DOHH2 (cell line): ENCODE measurements around the gene ASPSCR1.

Experiments
- H3F3A ChIP-seq: fragments of 200-600 bp; sonication (generic), shearing (Covaris generic); 2 replicates; pipeline ENCODE4 v1.6.0; 2016; ENCODE audit warnings: antibody characterized with exemption, mild to moderate bottlenecking; ENCODE audit not compliant: control insufficient read depth, insufficient read depth
- H3K27ac ChIP-seq: fragments of 200-600 bp; sonication (generic); 2 replicates; pipeline ENCODE4 v1.5.1; 2014; ENCODE audit warnings: low read depth, mild to moderate bottlenecking, low read length, moderate library complexity
- H3K27me3 ChIP-seq: fragments of 200-600 bp; sonication (generic); 2 replicates; pipeline ENCODE4 v1.6.1; 2014; ENCODE audit warnings: mild to moderate bottlenecking, low read length, mixed read lengths; ENCODE audit not compliant: control insufficient read depth
- H3K36me3 ChIP-seq: fragments of 200-600 bp; sonication (generic); 2 replicates; pipeline ENCODE4 v1.6.1; 2014; ENCODE audit warnings: mild to moderate bottlenecking, low read length, moderate library complexity, mixed read lengths; ENCODE audit not compliant: control insufficient read depth
- H3K4me1 ChIP-seq: fragments of 200-600 bp; sonication (generic); 2 replicates; pipeline ENCODE4 v1.6.1; 2014; ENCODE audit warnings: mild to moderate bottlenecking, low read length, mixed read lengths; ENCODE audit not compliant: control insufficient read depth
- H3K4me2 ChIP-seq: fragments of 200-600 bp; sonication (generic); 2 replicates; pipeline ENCODE4 v1.6.0; 2014; ENCODE audit warnings: mild to moderate bottlenecking, low read length, moderate library complexity
- H3K4me3 ChIP-seq: fragments of 200-600 bp; sonication (generic); 2 replicates; pipeline ENCODE4 v1.5.1; 2014; ENCODE audit warnings: mild to moderate bottlenecking, low read length, mixed read lengths
- H3K79me2 ChIP-seq: fragments of 200-600 bp; sonication (generic); 2 replicates; pipeline ENCODE4 v1.6.1; 2014; ENCODE audit warnings: mild to moderate bottlenecking, low read length, mixed read lengths; ENCODE audit not compliant: control insufficient read depth
- H3K9me2 ChIP-seq: fragments of 200-600 bp; sonication (generic); replicated peaks from 2 replicates; pipeline ENCODE4 v1.6.1; 2014; ENCODE audit warnings: mild to moderate bottlenecking, low read length, mixed read lengths; ENCODE audit not compliant: control insufficient read depth
- H3K9me3 ChIP-seq: fragments of 200-600 bp; sonication (generic); 2 replicates; pipeline ENCODE4 v1.6.1; 2014; ENCODE audit warnings: antibody characterized with exemption, low read length, mixed read lengths; ENCODE audit not compliant: control insufficient read depth, insufficient read depth
- H4K20me1 ChIP-seq: fragments of 200-600 bp; sonication (generic); 2 replicates; pipeline ENCODE4 v1.6.0; 2014; ENCODE audit warnings: low read depth, mild to moderate bottlenecking, antibody characterized with exemption, low read length, moderate library complexity; ENCODE audit not compliant: control insufficient read depth, insufficient read depth
- EZH2phosphoT487 ChIP-seq: fragments of 200-600 bp; sonication (generic); IDR thresholded peaks from 2 replicates; pipeline ENCODE4 v1.6.1; 2017; ENCODE audit warnings: borderline replicate concordance, mild to moderate bottlenecking, antibody characterized with exemption, low read length, moderate library complexity, mixed read lengths
- TF ChIP-seq, protein P1 (sequence below): fragments of 200-600 bp; sonication (generic); IDR thresholded peaks from one replicate; pipeline ENCODE4 v1.5.1; 2014; ENCODE audit warnings: antibody characterized with exemption, mild to moderate bottlenecking, low read depth, low read length; ENCODE audit not compliant: poor library complexity, severe bottlenecking

The ASPSCR1 gene

GRCh38 chr17:82060001-82060380 lies 82.6 kb downstream of the ASPSCR1 start:
- Histone ChIP-seq H3K4me2 (no peak overlapping the region), H3K36me3 (peaks cover 97% of the 10 kb centered on the region), H3K27me3 (no peaks in the 10 kb centered on the region), H3K9me2 (no peaks in the 10 kb centered on the region), H4K20me1 (peaks cover 6% of the 10 kb centered on the region; the same call in 1 of the 2 replicates), H3K9me3 (no peaks in the 10 kb centered on the region), H3K79me2 (peaks cover 24% of the 10 kb centered on the region), H3K4me1 (peaks cover 13% of the 10 kb centered on the region), H3K27ac (no peak overlapping the region), H3F3A (no peaks in the 10 kb centered on the region), H3K4me3 (no peak overlapping the region)
- TF ChIP-seq, protein P1, sequence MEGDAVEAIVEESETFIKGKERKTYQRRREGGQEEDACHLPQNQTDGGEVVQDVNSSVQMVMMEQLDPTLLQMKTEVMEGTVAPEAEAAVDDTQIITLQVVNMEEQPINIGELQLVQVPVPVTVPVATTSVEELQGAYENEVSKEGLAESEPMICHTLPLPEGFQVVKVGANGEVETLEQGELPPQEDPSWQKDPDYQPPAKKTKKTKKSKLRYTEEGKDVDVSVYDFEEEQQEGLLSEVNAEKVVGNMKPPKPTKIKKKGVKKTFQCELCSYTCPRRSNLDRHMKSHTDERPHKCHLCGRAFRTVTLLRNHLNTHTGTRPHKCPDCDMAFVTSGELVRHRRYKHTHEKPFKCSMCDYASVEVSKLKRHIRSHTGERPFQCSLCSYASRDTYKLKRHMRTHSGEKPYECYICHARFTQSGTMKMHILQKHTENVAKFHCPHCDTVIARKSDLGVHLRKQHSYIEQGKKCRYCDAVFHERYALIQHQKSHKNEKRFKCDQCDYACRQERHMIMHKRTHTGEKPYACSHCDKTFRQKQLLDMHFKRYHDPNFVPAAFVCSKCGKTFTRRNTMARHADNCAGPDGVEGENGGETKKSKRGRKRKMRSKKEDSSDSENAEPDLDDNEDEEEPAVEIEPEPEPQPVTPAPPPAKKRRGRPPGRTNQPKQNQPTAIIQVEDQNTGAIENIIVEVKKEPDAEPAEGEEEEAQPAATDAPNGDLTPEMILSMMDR: no peak
- no peak for TF ChIP-seq EZH2phosphoT487

- no peaks in the 10 kb centered on the region for H3K27me3 ChIP-seq
- H3K4me1 ChIP-seq: peaks cover 13% of the 10 kb centered on the region
- TF ChIP-seq, protein P1: no peak
- TF ChIP-seq EZH2phosphoT487: no peak
- H3K4me3 ChIP-seq: no peak overlapping the region
- H3K27ac ChIP-seq: no peak overlapping the region
- no peaks in the 10 kb centered on the region for H3F3A ChIP-seq
- no peak overlapping the region for H3K4me2 ChIP-seq
- H4K20me1 ChIP-seq: peaks cover 6% of the 10 kb centered on the region; the same call in 1 of the 2 replicates
- H3K9me3 ChIP-seq: no peaks in the 10 kb centered on the region
- peaks cover 94% of the 10 kb centered on the region for H3K36me3 ChIP-seq
- H3K9me2 ChIP-seq: no peaks in the 10 kb centered on the region
- peaks cover 29% of the 10 kb centered on the region for H3K79me2 ChIP-seq
Observed at GRCh38 chr17:82060614-82061013, 83.2 kb downstream of the ASPSCR1 start.

- Histone ChIP-seq H3K36me3 (peaks cover 87% of the 10 kb centered on the region), H3K4me3 (no peak overlapping the region), H3K4me2 (no peak overlapping the region), H3K27me3 (no peaks in the 10 kb centered on the region), H4K20me1 (peaks cover 6% of the 10 kb centered on the region; the same call in 1 of the 2 replicates), H3K9me2 (no peaks in the 10 kb centered on the region), H3K9me3 (no peaks in the 10 kb centered on the region), H3K4me1 (peaks cover 16% of the 10 kb centered on the region), H3F3A (no peaks in the 10 kb centered on the region), H3K79me2 (peaks cover 35% of the 10 kb centered on the region), H3K27ac (no peak overlapping the region)
- TF ChIP-seq, protein P1: no peak
- no peak for TF ChIP-seq EZH2phosphoT487
Observed at GRCh38 chr17:82061047-82061925, 83.9 kb downstream of the ASPSCR1 start.
